Epithelial cell of esophagus (primary cell): ENCODE data around the gene MTUS2.

Experiments
- DNase-seq: peaks from one replicate; pipeline ENCODE4 v3.0.0; 2010; ENCODE audit warnings: low read depth
- H3K4me3 ChIP-seq: 2 replicates; pipeline ENCODE4 v1.5.1; 2011; ENCODE audit warnings: mild to moderate bottlenecking, low read length, control low read depth
- CTCF ChIP-seq: IDR thresholded peaks from 2 replicates; pipeline ENCODE4 v1.5.1; 2011; ENCODE audit warnings: low read depth, mild to moderate bottlenecking, low read length, control low read depth, inconsistent platforms; ENCODE audit not compliant: insufficient read depth; ENCODE audit errors: missing control alignments

Gene MTUS2

DNA sequence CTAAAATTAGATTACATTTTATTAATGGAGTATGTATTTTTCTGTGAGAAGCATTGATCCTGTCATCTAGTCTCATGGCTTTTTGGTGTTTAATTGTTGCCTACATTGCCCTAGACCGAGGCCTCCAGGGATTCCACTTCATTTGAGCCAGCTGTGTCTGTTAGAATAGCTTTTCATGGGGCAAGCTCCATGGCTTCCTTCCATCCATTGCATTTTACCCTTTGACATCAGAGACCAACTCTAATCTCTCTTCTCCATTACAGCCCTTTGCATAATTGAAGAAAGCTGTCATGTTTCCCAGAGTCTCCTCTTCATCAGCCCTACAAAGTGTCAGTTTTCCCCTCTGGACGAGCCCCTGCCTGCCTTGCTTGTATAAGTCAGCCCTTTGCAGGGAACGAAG, 70.6 kb downstream of the MTUS2 start:
- DNase-seq: no peak
- no peak for TF ChIP-seq CTCF
- H3K4me3 ChIP-seq: no peak overlapping the region

- TF ChIP-seq CTCF: no peak
- no peak for DNase-seq
- no peak overlapping the region for H3K4me3 ChIP-seq
Observed at GRCh38 chr13:28918030-28918429, 97.9 kb downstream of the MTUS2 start.

GRCh38 chr13:28922341-28922740, 102.2 kb downstream of the MTUS2 start:
- DNase-seq: no peak
- TF ChIP-seq CTCF: no peak
- no peak overlapping the region for H3K4me3 ChIP-seq

GRCh38 chr13:28935104-28935503, 115.0 kb downstream of the MTUS2 start:
- no peak for DNase-seq
- TF ChIP-seq CTCF: no peak
- H3K4me3 ChIP-seq: no peak overlapping the region

- H3K4me3 ChIP-seq: no peak overlapping the region
- TF ChIP-seq CTCF: no peak
- no peak for DNase-seq
Observed at GRCh38 chr13:28942906-28943305, 122.8 kb downstream of the MTUS2 start.

DNA sequence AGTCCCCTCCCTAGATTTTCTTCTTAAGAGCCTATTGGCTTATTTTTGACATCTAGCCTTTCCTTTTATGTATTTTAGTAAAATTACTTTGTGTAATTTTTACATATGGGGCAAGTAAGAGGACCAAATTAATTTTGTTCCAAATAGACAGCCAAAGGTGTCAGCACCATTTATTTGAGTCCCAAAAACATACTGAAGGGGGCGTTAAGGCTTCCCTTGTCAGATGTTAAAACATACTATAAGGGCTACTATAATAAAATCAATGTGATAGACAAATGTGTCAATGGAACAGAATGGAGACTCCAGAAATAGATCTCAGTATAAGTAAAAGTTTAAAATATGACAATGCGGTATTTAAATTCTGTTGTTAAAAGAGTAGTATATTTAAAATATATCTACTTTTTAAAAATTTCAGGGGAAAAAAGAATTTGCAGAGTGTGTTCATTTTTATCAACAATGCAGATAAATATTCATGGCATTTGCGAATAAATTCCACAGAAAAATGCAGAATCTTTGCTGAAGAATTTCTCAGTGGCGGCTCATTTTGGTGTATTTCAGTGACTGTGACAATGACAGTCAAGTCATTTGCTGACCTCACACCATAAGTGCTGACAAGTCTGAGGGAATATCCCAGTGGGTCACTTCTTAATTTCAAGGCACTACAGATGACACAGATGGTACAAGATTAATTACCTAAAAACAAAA, 133.7 kb downstream of the MTUS2 start:
- DNase-seq: no peak
- TF ChIP-seq CTCF: no peak
- no peak overlapping the region for H3K4me3 ChIP-seq

- H3K4me3 ChIP-seq: no peak overlapping the region
- TF ChIP-seq CTCF: no peak
- no peak for DNase-seq
Observed at GRCh38 chr13:28954419-28954725, 134.2 kb downstream of the MTUS2 start.
